OCI-LY1 (cell line): ENCODE data around the gene MYO1G.

ENCODE experiments used
- H2AFZ ChIP-seq: fragments of 200-600 bp; sonication (generic), shearing (Covaris generic); 2 replicates; pipeline ENCODE4 v1.6.0; 2014; ENCODE audit warnings: antibody characterized with exemption, mild to moderate bottlenecking, low read length
- H3F3A ChIP-seq: fragments of 200-600 bp; sonication (generic), shearing (Covaris generic); 2 replicates; pipeline ENCODE4 v1.6.0; 2014; ENCODE audit warnings: mild to moderate bottlenecking, antibody characterized with exemption, low read length, moderate library complexity; ENCODE audit not compliant: insufficient read depth
- H3K27ac ChIP-seq: fragments of 200-600 bp; sonication (generic); 2 replicates; pipeline ENCODE4 v1.5.1; 2014; ENCODE audit warnings: low read length, mixed run types, mild to moderate bottlenecking, low read depth; ENCODE audit not compliant: poor library complexity, severe bottlenecking
- H3K27me3 ChIP-seq: fragments of 200-600 bp; sonication (generic); 2 replicates; pipeline ENCODE4 v1.6.0; 2014; ENCODE audit warnings: antibody characterized with exemption, mild to moderate bottlenecking, low read length, moderate library complexity; ENCODE audit not compliant: insufficient read depth
- H3K36me3 ChIP-seq: fragments of 200-600 bp; sonication (generic); 2 replicates; pipeline ENCODE4 v1.6.1; 2014; ENCODE audit warnings: mild to moderate bottlenecking, antibody characterized with exemption, low read length, moderate library complexity, mixed read lengths; ENCODE audit not compliant: insufficient read depth
- H3K4me1 ChIP-seq: fragments of 200-600 bp; sonication (generic); 2 replicates; pipeline ENCODE4 v1.5.1; 2014; ENCODE audit warnings: mild to moderate bottlenecking, low read length, moderate library complexity; ENCODE audit not compliant: insufficient read depth, severe bottlenecking
- H3K4me2 ChIP-seq: fragments of 200-600 bp; sonication (generic), shearing (Covaris generic); 2 replicates; pipeline ENCODE4 v1.6.1; 2014; ENCODE audit warnings: low read length
- H3K4me3 ChIP-seq: fragments of 200-600 bp; sonication (generic); 2 replicates; pipeline ENCODE4 v1.5.1; 2014; ENCODE audit warnings: low read length, low read depth, mild to moderate bottlenecking, mixed read lengths; ENCODE audit not compliant: poor library complexity, severe bottlenecking
- H3K79me2 ChIP-seq: fragments of 200-600 bp; shearing (Covaris generic); 2 replicates; pipeline ENCODE4 v1.6.1; 2016; ENCODE audit warnings: mixed run types, low read length, mixed read lengths; ENCODE audit not compliant: insufficient read depth
- H3K9ac ChIP-seq: fragments of 200-600 bp; sonication (generic), shearing (Covaris generic); 2 replicates; pipeline ENCODE4 v1.6.1; 2014; ENCODE audit warnings: mild to moderate bottlenecking, low read length, mixed read lengths
- H3K9me2 ChIP-seq: fragments of 200-600 bp; sonication (generic), shearing (Covaris generic); 2 replicates; pipeline ENCODE4 v1.6.1; 2014; ENCODE audit warnings: low read depth, mild to moderate bottlenecking, low read length, mixed read lengths
- H3K9me3 ChIP-seq: fragments of 200-600 bp; shearing (Covaris generic); 2 replicates; pipeline ENCODE4 v1.6.1; 2014; ENCODE audit warnings: low read length, mixed read lengths
- H4K20me1 ChIP-seq: fragments of 200-600 bp; sonication (generic), shearing (Covaris generic); 2 replicates; pipeline ENCODE4 v1.6.0; 2016; ENCODE audit warnings: mild to moderate bottlenecking, low read length; ENCODE audit not compliant: insufficient read depth
- EZH2 ChIP-seq: fragments of 200-600 bp; sonication (generic), shearing (Covaris generic); IDR thresholded peaks from 2 replicates; pipeline ENCODE4 v1.8.0; 2017; ENCODE audit warnings: borderline replicate concordance, mixed run types, mild to moderate bottlenecking, antibody characterized with exemption, low read length, moderate library complexity, mixed read lengths
- TF ChIP-seq, protein P1 (sequence below): fragments of 200-600 bp; sonication (generic), shearing (Covaris generic); IDR thresholded peaks from 2 replicates; pipeline ENCODE4 v1.5.1; 2017; ENCODE audit warnings: mild to moderate bottlenecking, antibody characterized with exemption, low read length, moderate library complexity, mixed read lengths

The MYO1G gene

DNA sequence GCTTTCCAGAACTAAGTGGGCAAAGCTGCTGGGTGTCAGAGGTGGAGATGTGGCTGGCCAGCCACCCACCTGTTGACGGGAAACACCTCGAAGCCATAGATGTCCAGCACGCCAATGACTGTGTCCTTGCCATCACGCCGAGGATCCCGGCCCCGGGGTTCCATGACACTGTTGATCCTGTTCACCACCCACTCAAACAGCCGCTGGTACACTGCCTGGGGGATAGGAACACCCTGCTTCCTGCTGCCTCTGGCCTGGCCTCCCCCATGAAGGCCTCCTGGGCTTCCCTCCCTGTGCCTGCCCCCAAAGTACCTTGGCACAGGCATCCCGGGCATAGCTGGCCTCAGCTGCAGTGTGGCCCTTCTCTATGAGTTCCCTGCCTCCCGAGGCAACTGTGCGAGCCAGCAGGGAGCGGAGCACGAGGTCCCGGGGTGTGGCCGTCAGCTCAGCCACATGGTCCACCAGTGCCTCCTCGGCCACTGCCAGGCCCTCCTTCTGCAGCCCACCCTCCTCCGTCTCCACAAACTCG, 8.2 kb downstream of the MYO1G start:
- no peaks in the 10 kb centered on the region for H3K79me2 ChIP-seq
- no peak overlapping the region for H2AFZ ChIP-seq
- H3K4me2 ChIP-seq, result no peak overlapping the region
- no peak overlapping the region for H3K27ac ChIP-seq
- no peak overlapping the region for H3K4me3 ChIP-seq
- TF ChIP-seq EZH2, result no peak
- TF ChIP-seq, protein P1, sequence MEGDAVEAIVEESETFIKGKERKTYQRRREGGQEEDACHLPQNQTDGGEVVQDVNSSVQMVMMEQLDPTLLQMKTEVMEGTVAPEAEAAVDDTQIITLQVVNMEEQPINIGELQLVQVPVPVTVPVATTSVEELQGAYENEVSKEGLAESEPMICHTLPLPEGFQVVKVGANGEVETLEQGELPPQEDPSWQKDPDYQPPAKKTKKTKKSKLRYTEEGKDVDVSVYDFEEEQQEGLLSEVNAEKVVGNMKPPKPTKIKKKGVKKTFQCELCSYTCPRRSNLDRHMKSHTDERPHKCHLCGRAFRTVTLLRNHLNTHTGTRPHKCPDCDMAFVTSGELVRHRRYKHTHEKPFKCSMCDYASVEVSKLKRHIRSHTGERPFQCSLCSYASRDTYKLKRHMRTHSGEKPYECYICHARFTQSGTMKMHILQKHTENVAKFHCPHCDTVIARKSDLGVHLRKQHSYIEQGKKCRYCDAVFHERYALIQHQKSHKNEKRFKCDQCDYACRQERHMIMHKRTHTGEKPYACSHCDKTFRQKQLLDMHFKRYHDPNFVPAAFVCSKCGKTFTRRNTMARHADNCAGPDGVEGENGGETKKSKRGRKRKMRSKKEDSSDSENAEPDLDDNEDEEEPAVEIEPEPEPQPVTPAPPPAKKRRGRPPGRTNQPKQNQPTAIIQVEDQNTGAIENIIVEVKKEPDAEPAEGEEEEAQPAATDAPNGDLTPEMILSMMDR, result no peak
- H3K4me1 ChIP-seq, result peaks cover 22% of the 10 kb centered on the region
- no peaks in the 10 kb centered on the region for H3F3A ChIP-seq
- no peaks in the 10 kb centered on the region for H4K20me1 ChIP-seq
- H3K27me3 ChIP-seq, result no peaks in the 10 kb centered on the region
- H3K36me3 ChIP-seq, result peaks cover 13% of the 10 kb centered on the region; the same call in 1 of the 2 replicates
- H3K9me2 ChIP-seq, result no peaks in the 10 kb centered on the region
- no peak overlapping the region for H3K9ac ChIP-seq
- H3K9me3 ChIP-seq, result no peaks in the 10 kb centered on the region

DNA sequence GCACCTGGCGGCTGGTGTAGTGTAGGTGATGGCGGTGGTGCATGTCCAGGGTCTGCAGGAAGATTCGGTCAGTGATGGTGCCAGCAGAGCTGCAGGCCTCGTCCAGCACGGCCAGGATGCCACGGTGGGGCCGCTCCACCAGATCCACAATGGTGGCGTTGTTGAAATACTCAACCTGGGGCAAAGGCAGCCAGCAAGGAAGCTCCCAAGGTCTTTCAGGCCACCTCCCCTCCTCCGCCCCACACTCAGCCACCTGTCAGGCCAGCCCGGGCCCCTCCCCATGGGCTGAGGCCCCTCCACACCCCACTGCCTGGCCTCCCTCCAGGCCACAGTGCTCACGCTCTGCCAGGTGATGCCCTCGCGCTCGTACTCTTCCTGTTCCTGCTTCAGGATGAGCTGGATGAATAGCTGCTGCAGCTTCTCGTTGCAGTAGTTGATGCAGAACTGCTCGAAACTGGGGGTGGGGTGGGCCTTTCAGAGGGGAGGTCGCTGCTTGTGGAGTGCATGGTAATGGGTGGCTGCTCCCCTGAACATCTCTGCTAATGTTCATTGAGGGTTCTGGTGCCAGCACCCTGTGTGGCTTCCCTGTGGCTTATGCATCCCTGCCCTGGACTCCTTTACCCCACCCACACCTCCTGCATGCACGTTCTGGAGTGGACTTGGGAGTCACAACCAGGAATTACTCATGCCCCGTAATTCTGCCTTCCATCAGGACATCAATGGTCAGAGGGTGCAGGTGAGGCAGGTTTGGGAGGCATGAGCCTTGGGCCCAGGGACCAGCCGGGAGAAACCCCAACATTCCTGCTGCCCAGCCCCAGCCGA, 8.9 kb downstream of the MYO1G start:
- H3K4me2 ChIP-seq, result no peak overlapping the region
- TF ChIP-seq, protein P1, result no peak
- TF ChIP-seq EZH2, result no peak
- peaks cover 22% of the 10 kb centered on the region for H3K4me1 ChIP-seq
- H3K27me3 ChIP-seq, result no peaks in the 10 kb centered on the region
- no peaks in the 10 kb centered on the region for H3K79me2 ChIP-seq
- no peak overlapping the region for H3K27ac ChIP-seq
- no peaks in the 10 kb centered on the region for H4K20me1 ChIP-seq
- H3K36me3 ChIP-seq, result peaks cover 7% of the 10 kb centered on the region; the same call in 1 of the 2 replicates
- no peaks in the 10 kb centered on the region for H3F3A ChIP-seq
- H3K9ac ChIP-seq, result no peak overlapping the region
- H3K9me3 ChIP-seq, result no peaks in the 10 kb centered on the region
- no peak overlapping the region for H3K4me3 ChIP-seq
- H3K9me2 ChIP-seq, result no peaks in the 10 kb centered on the region
- no peak overlapping the region for H2AFZ ChIP-seq

DNA sequence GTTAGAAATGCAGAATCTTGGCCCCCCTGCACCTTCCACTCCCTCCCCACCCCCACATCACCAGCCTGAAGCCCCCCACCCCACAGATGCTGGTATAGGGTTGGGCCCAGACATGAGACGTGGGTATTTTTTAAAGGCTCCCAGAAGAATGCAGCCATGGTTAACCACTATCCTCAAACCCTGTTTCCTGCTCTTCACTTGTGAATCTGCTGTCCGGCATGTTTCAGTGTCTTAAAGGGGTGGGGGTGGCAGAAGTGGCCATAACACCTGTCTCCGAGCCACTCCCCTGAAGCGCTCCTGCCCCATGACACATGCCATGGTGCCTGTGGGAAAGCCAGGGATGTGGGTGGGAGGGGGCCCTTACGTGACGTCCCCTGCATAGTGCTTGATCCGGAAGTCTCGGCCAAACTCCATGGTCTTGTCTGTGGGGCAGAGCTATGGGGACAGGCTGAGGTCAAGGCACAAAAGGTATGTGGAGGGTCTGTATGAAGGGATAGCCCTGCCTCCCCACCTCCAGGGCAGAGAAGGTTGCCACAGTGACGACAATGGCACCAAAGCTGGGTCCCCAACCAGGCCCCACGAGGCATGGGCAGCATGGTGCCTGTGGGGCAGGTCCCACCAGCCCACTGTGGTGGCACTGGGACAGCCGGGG, 9.6 kb downstream of the MYO1G start:
- no peaks in the 10 kb centered on the region for H3F3A ChIP-seq
- H3K4me1 ChIP-seq, result peaks cover 22% of the 10 kb centered on the region
- no peaks in the 10 kb centered on the region for H3K9me2 ChIP-seq
- no peak for TF ChIP-seq EZH2
- TF ChIP-seq, protein P1, result no peak
- H2AFZ ChIP-seq, result no peak overlapping the region
- no peak overlapping the region for H3K4me3 ChIP-seq
- H3K79me2 ChIP-seq, result no peaks in the 10 kb centered on the region
- H3K27ac ChIP-seq, result no peak overlapping the region
- H3K9me3 ChIP-seq, result no peaks in the 10 kb centered on the region
- H3K36me3 ChIP-seq, result peaks cover 7% of the 10 kb centered on the region; the same call in 1 of the 2 replicates
- H3K9ac ChIP-seq, result no peak overlapping the region
- no peaks in the 10 kb centered on the region for H4K20me1 ChIP-seq
- H3K27me3 ChIP-seq, result no peaks in the 10 kb centered on the region
- no peak overlapping the region for H3K4me2 ChIP-seq
